ENCODE results near the gene PRPF6.

PRPF6 gene

GRCh38 chr20:63945921-63946920, 34.7 kb upstream of the PRPF6 start:
- no peak for DNase-seq

GRCh38 chr20:63946986-63947637, 33.8 kb upstream of the PRPF6 start:
- no peak for DNase-seq

GRCh38 chr20:63947638-63948456, 33.1 kb upstream of the PRPF6 start:
- DNase-seq = no peak

GRCh38 chr20:63950701-63951397, 30.1 kb upstream of the PRPF6 start:
- DNase-seq = no peak

GRCh38 chr20:63951398-63952209, 29.3 kb upstream of the PRPF6 start:
- no peak for DNase-seq

- no peak for DNase-seq
Observed at GRCh38 chr20:63952210-63952535, 28.8 kb upstream of the PRPF6 start.

- DNase-seq = no peak
Observed at GRCh38 chr20:63952769-63953168, 28.2 kb upstream of the PRPF6 start.

- no peak for DNase-seq
Observed at GRCh38 chr20:63953764-63954429, 27.0 kb upstream of the PRPF6 start.

- no peak for DNase-seq
Observed at GRCh38 chr20:63955281-63955826, 25.6 kb upstream of the PRPF6 start.

- DNase-seq = peak; percentile 67
Observed at GRCh38 chr20:63955827-63956663, 24.9 kb upstream of the PRPF6 start, which contains the start of gene UCKL1. Gene UCKL1, minus strand, starts transcription at chr20:63956416. Its CDS starts 44 bp downstream, at chr20:63956372.

GRCh38 chr20:63956664-63957003, 24.3 kb upstream of the PRPF6 start:
- DNase-seq = no peak

GRCh38 chr20:63957004-63957689, 23.8 kb upstream of the PRPF6 start:
- peak; percentile 29 for DNase-seq

GRCh38 chr20:63957690-63958441, 23.1 kb upstream of the PRPF6 start:
- no peak for DNase-seq

- DNase-seq = no peak
Observed at GRCh38 chr20:63958471-63958870, 22.5 kb upstream of the PRPF6 start.

- no peak for DNase-seq
Observed at GRCh38 chr20:63958964-63959698, 21.8 kb upstream of the PRPF6 start.

- no peak for DNase-seq
Observed at GRCh38 chr20:63959699-63960075, 21.2 kb upstream of the PRPF6 start.

All from NCI-H1694 treated with DMSO at 0.1 percent for 48 hours (cell line).